Measurements from ENCODE around the gene AP2S1. TPM values are rescaled to one million over a fixed set of nuclear protein-coding genes. Genes with fewer than 3 reads are reported as not detected.

AP2S1 gene
- total and polyA plus RNA-seq, 7 donors = 63.0 to 121 (median 86.3) TPM

DNA sequence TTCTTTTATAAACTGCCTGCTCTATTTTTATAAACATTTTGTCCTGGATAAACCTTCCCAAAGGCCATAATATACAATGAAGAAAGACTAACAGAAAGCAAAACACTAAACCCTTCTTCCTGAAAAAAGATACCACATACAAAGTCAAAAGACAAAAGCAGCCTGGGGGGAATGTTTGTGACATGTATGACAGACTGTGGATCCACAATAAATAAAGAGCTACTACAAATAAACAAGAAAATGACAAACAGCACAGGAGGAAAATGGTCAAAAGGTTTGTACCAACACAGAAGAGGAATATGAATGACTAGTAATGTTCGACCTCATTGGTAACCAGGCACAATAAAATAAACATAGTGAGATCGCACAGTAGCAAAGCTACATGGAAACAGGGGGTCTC, 19.8 kb downstream of the AP2S1 start:
- 95 to 98% (median 98%) methylated on average over 2 of the region's 2 CpGs for WGBS, 3 donors
- Histone ChIP-seq H3K4me1 (no peaks in the 10 kb centered on the region), H3K27ac (no peak overlapping the region), H3K36me3 (ENCODE audit: insufficient read depth in 1 of 2, low read depth in 1 of 2) (no peaks in the 10 kb centered on the region), H3K4me3 (no peak overlapping the region), H3K27me3 (ENCODE audit: insufficient read depth in 3 of 3, low read length in 2 of 3) (no peaks in the 10 kb centered on the region), H3K9me3 (no peaks in the 10 kb centered on the region)
- DNase-seq (no peak), ATAC-seq (no peak)
- intact Hi-C loops (cut with DNase I) = no loop called here
- TF ChIP-seq, protein P1, sequence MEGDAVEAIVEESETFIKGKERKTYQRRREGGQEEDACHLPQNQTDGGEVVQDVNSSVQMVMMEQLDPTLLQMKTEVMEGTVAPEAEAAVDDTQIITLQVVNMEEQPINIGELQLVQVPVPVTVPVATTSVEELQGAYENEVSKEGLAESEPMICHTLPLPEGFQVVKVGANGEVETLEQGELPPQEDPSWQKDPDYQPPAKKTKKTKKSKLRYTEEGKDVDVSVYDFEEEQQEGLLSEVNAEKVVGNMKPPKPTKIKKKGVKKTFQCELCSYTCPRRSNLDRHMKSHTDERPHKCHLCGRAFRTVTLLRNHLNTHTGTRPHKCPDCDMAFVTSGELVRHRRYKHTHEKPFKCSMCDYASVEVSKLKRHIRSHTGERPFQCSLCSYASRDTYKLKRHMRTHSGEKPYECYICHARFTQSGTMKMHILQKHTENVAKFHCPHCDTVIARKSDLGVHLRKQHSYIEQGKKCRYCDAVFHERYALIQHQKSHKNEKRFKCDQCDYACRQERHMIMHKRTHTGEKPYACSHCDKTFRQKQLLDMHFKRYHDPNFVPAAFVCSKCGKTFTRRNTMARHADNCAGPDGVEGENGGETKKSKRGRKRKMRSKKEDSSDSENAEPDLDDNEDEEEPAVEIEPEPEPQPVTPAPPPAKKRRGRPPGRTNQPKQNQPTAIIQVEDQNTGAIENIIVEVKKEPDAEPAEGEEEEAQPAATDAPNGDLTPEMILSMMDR (IDR thresholded peaks at IDR 0.05) = no peak

DNA sequence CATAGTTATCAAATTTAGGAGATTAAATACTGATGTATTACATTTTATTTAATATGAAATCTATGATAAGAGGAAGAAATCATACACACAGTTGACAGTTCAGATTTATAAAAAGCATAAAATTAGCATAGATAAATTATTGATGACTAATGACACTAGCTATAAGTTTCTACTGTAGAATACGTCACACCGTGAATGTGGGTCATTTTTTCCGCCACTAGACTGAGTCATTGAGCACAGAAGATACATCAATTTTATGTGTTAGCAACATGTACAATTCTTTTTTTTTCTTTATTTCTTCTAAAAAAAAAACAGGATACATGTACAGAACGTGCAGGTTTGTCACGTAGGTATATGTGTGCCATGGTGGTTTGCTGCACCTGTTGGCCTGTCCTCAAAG, 22.2 kb downstream of the AP2S1 start:
- H3K27me3 ChIP-seq (ENCODE audit: insufficient read depth in 3 of 3, low read length in 2 of 3) = no peaks in the 10 kb centered on the region
- WGBS, 3 donors = 77 to 85% (median 82%) methylated on average over 5 of the region's 5 CpGs
- H3K4me1 ChIP-seq = no peaks in the 10 kb centered on the region
- intact Hi-C loops (cut with DNase I) = loop anchor here in 1 of 2 donors (5.0 kb wide), 1 partner anchor 41 kb away; the partner anchor contains the start of gene SLC1A5
- no peaks in the 10 kb centered on the region for H3K9me3 ChIP-seq
- no peak for ATAC-seq
- TF ChIP-seq, protein P1 (IDR thresholded peaks at IDR 0.05) = no peak
- H3K36me3 ChIP-seq (ENCODE audit: insufficient read depth in 1 of 2, low read depth in 1 of 2) = no peaks in the 10 kb centered on the region
- no peak overlapping the region for H3K4me3 ChIP-seq
- DNase-seq = no peak
- no peak overlapping the region for H3K27ac ChIP-seq

DNA sequence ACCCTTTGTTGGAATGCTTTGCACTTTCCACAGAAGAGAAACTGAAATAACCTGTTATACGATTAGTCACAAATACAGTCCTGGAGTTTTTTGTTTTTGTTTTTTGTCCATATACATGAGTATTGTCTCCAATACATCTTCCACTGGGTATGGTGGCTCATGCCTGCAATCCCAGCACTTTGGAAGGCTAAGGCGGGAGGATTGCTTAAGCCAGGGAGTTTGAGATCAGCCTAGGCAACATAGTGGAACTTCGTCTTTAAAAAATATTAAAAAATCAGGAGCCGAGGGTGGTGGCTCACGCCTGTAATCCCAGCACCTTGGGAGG, 25.0 kb downstream of the AP2S1 start:
- ATAC-seq (no peak), DNase-seq (no peak)
- 85 to 92% (median 86%) methylated on average over 5 of the region's 5 CpGs for WGBS, 3 donors
- intact Hi-C loops (cut with DNase I) = loop anchor here in 1 of 2 donors (5.0 kb wide), 1 partner anchor 38 kb away; the partner anchor contains the start of gene SLC1A5
- Histone ChIP-seq H3K27me3 (ENCODE audit: insufficient read depth in 3 of 3, low read length in 2 of 3) (no peaks in the 10 kb centered on the region), H3K4me1 (no peaks in the 10 kb centered on the region), H3K4me3 (no peak overlapping the region), H3K36me3 (ENCODE audit: insufficient read depth in 1 of 2, low read depth in 1 of 2) (no peaks in the 10 kb centered on the region), H3K9me3 (no peaks in the 10 kb centered on the region), H3K27ac (no peak overlapping the region)
- TF ChIP-seq, protein P1 (IDR thresholded peaks at IDR 0.05) = no peak

DNA sequence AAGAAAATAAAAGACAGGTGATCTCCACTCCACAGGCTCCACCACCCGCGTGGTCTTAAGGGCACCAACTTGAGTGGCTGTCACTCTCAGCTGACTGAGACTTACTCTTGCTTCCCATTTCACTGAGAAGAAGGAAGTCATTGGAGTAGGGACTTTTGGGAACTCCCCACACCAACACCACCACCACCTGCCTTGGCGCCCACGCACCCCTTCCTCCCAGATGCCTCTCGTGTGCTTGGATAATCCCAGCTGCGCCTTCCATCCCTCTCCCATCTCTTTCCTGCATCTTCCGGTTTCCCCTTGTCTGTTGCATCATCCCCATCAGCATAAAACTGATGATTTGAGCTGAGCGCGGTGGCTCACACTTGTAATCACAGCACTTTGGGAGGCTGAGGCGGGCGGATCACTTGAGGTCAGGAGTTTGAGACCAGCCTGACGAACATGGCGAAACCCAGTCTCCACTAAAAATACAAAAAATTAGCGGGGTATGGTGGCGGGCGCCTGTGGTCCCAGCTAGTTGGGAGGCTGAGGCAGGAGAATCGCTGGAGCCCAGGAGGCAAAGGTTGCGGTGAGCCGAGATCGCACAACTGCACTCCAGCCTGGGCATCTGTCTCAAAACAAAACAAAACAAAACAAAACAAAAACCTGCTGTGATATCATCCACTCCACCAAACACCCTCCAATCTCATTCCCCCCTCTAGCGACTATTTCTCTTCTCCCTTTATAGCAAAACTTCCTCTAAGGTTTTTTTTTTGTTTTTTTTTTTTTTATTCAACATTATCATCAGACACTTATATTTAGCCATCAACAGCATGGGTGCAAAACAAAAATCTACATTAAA, 25.5 kb downstream of the AP2S1 start:
- Histone ChIP-seq H3K27ac (no peak overlapping the region), H3K36me3 (ENCODE audit: insufficient read depth in 1 of 2, low read depth in 1 of 2) (no peaks in the 10 kb centered on the region), H3K4me1 (no peaks in the 10 kb centered on the region), H3K4me3 (no peak overlapping the region), H3K27me3 (ENCODE audit: insufficient read depth in 3 of 3, low read length in 2 of 3) (no peaks in the 10 kb centered on the region), H3K9me3 (no peaks in the 10 kb centered on the region)
- WGBS, 3 donors = 79 to 83% (median 80%) methylated on average over 21 of the region's 21 CpGs
- ATAC-seq = no peak
- intact Hi-C loops (cut with DNase I) = loop anchor here in 1 of 2 donors (5.0 kb wide), 1 partner anchor 38 kb away; the partner anchor contains the start of gene SLC1A5
- no peak for DNase-seq
- TF ChIP-seq, protein P1 (IDR thresholded peaks at IDR 0.05) = no peak

Measured in psoas muscle (tissue), 8 donors.